AG08396 (cell line): Measurements from ENCODE around the gene BMERB1.

Experiments used
- DNase-seq: peaks from one replicate; pipeline ENCODE4 v3.0.0; 2012; ENCODE audit warnings: low spot score, mixed read lengths

The BMERB1 gene

DNA sequence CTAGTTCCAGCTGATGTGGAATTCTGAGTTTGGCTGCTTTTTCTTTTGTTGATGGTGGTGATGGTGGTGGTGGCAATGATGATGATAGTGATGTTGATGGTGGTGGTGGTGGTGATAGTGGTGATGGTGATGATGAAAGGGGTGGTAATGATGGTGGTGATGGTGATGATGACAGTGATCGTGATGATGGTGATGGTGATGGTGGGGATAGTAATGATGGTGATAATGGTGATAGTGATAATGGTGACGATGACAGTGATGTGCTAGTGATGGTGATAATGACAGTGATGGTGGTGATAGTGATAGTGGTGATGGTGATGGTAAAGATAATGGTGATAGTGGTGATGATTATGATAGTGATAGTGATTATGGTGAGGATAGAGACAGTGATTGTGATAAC lies 61.5 kb downstream of the BMERB1 start:
- no peak for DNase-seq

- DNase-seq = no peak
These were observed 64.2 kb downstream of the BMERB1 start for GRCh38 chr16:15498427-15499175.

GRCh38 chr16:15502041-15502725 lies 67.8 kb downstream of the BMERB1 start:
- peak; percentile 79 for DNase-seq

GRCh38 chr16:15506441-15506840 lies 72.1 kb downstream of the BMERB1 start:
- no peak for DNase-seq

DNA sequence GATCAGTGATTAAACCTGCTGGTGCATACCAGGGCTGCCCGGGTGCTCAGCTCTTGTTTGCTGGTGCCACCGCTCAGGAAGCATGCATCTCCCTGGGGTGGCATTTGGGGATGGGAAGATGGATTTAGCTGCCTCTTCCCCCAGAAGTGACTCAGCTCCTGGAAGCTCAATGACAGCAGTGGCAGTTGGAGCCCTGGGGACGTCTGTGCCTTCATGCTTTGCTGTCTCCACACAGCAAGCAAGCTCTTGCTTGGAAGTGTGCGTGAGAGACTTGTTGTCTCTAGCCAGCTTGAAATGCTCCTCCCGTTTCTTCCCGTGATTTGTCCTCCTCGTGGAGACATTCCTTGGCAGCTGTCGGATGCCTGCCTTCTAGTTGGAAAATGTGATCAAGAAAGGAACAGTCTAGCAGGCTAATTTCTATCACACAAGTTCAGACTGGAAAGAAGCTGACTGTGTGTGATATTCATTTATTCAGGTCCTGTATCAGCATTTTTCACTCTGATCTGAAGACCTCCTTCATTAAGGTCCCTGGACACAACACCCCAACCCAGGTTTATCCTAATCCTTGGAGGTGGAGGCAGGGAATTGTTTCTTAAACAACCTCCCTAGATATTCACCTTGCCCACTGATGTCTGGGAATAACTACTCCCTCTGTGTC lies 73.0 kb downstream of the BMERB1 start:
- peak; percentile 60 for DNase-seq

- DNase-seq = no peak
These were observed 73.7 kb downstream of the BMERB1 start for GRCh38 chr16:15507959-15508627.

DNA sequence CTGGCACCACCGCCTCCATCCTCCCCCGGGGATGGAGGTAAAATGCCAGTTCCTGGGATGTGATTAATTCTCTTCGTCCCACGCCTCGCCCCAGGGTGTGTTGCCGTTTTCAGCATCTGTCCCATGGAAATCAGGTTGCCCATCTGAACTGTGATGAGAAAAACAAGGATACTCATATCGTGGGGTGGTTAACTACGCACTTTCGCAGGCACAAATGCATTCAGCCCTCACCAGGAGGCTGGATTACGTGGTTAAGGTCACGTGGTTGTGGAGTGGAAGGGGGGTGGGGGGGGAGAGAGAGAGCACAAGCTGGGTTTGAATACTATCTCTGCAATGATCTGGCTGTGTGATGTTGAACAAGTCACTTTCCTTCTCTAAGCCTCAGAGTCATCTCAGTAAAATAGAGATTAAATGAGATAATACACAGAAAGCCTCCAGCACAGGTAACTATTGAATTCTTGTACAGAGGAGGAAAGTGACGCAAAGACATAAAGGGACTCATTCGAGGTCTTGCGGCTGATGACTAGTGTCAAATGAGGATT lies 74.7 kb downstream of the BMERB1 start:
- DNase-seq = no peak

DNA sequence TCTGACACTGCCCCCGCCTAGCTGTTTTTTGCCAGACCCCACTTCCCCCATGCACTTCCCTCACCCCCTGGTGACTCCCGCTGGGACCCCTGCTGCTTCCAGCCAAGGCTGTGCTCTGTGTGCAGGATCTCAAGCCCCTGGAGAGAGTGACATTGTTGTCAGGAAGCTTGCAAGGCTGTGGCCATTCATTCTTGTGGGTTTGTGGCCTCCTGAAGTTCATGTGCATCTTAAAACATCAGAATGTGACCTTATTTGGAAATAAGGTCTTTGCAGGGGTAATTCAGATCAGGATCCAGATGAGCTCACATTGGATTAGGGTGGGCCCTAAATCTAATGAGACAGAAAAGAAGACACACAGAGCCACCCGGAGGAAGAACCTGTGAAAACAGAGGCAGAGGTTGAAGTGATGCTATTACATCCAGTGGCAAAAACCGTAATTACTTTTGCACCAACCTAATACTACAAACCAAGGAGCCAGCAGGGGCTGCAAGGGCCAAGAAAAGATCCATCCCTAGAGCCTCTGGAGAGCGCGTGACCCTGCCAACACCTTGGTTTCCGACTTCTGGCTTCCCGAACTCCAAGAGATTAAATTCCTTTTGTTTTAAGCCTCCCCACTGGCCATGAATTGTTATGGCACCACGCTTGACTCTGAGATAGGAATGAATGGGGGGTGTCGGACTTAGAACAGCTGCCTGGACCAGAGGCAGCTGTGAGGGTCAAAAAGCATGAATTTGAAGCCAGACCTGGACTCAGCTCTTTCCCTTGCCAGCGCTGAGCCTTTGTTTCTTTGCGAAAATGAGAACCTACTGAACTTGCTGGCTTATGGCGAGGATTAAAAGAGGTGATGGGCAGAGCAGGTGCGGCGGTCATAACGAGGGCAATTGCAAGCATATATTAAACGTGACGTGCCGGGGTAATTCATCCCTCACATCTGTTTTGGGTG lies 75.5 kb downstream of the BMERB1 start:
- peak; percentile 28 for DNase-seq

- DNase-seq = no peak
These were observed 76.6 kb downstream of the BMERB1 start for GRCh38 chr16:15510992-15511391.

DNA sequence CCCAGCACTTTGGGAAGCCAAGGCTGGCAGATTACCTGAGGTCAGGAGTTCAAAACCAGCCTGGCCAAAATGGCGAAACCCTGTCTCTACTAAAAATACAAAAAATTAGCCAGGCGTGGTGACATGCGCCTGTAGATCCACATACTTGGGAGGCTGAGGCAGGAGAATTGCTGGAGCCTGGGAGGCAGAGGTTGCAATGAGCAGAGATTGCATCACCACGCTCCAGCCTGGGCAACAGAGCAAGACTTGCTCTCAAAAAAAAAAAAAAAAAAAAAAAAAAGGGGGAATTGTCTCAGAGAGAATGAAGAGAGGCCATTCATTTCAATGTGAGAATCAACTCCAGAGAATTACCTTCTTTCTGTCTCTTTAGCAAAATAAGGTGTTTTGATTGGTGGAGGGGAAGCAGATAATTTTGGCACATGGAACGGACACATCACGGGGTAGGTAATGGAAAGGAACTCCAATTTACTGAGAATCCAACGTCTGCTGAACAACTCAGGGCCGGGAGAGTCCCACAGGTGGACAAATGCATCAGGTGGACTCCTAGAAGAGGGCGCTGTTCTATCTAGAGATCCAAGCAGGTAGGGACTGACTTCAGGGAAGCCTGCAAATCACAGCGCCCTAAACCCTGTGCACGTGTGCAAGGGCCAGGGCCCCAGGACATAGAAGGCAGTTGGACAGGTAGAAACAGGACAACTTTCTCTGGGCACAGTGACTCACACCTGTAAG lies 77.5 kb downstream of the BMERB1 start:
- no peak for DNase-seq

GRCh38 chr16:15513156-15513555 lies 78.8 kb downstream of the BMERB1 start:
- no peak for DNase-seq

DNA sequence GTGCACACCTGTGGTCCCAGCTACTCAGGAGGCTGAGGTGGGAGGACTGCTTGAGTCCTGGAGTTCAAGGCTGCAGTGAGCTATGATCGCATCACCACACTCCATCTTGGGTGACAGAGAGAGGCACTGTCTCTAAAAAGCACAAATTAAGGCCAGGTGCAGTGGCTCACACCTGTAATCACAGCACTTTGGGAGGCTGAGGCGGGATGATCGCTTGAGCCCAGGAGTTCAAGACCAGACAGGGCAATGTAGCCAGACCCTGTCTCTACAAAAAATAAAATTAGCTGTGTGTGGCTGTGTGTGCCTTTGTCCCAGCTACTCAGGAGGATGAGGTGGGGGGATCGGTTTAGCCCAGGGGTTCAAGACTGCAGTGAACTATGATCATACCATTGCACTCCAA lies 81.6 kb downstream of the BMERB1 start:
- DNase-seq = no peak

DNA sequence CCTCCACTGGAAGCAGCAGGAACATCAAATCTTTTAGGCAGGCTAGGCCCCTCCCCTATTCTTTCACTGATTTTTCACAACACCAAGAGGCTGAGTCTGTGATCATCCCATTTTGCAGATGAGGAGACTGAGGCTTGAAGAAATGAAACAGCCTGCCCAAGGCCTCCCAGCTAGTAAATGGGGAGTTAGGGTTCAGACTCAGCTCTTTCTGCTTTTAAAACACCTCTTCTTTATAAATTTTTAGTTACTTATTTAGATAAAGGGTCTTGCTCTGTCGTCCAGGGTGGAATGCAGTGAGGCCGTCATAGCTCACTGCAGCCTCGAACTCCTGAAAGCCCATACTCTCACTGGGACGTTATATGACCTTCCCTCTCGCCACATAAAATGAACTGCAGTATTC lies 82.2 kb downstream of the BMERB1 start:
- DNase-seq = no peak

GRCh38 chr16:15517743-15518377 lies 83.5 kb downstream of the BMERB1 start:
- DNase-seq = no peak

GRCh38 chr16:15518381-15519351 lies 84.3 kb downstream of the BMERB1 start:
- DNase-seq = no peak

DNA sequence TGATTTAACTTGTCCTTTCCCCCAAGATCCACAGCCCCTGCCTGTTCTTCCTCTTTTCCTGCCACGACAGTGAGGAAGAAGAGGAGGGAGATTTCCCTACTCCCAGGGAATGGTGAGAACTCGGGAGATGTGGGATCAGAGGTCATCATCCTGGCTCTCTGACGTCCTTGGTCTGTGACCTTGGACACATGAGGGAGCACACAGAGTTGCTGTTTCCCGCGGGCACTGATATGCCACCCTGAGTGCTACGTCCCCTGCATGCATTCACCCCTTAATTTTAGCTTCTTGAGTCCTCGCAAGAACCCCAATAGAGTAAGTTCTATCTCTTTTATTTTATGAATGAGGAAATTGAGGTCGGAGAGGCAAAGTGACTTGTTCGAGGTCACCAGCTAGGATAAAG lies 85.4 kb downstream of the BMERB1 start:
- no peak for DNase-seq

- DNase-seq = no peak
These were observed 87.0 kb downstream of the BMERB1 start for GRCh38 chr16:15521390-15521757.

GRCh38 chr16:15521758-15522509 lies 87.5 kb downstream of the BMERB1 start:
- DNase-seq = no peak
